Measurements from ENCODE around the gene ATOSA.

ATOSA gene

GRCh38 chr15:52651868-52652267 lies 27.3 kb downstream of the ATOSA start:
- DNase-seq (ENCODE audit: low read depth): no peak

DNA sequence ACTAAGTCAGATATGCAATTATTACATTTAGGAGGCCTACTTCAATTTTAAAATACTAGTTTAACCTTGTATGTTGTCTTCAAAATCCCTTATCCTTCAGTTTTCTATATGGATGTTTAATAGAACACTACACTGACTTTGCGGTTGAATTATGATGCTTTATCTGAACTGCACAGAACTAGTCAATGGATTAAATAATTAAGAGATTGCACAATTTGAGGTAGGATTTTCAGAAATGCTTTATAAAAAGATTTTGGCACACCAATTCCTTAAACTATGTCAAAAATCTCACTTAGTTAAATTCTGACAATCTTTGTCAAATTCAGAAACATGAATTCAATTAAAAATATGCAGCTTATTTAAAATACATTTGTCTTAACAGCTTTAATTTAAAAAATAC lies 28.1 kb downstream of the ATOSA start:
- DNase-seq (ENCODE audit: low read depth): no peak

DNA sequence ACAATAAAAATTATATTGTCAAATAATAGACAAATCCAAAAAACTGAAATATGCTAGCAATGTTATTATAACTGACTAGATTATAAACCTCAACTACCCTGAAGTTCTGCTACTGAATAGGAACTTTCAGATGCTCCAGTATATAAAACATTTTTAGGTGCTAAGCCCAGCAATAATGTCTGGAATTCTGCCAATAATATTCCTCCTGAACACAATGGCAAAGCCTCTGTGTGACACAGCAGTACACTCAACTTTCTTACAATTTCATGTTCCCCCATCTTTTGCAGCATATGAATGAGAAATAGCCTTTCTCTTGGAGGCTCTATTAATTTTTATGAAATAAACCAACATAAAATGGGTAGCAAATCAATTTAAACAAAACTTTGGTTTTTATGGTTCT lies 29.5 kb downstream of the ATOSA start:
- DNase-seq (ENCODE audit: low read depth): no peak

- no peak for DNase-seq (ENCODE audit: low read depth)
Observed at GRCh38 chr15:52645916-52646315, 33.3 kb downstream of the ATOSA start.

DNA sequence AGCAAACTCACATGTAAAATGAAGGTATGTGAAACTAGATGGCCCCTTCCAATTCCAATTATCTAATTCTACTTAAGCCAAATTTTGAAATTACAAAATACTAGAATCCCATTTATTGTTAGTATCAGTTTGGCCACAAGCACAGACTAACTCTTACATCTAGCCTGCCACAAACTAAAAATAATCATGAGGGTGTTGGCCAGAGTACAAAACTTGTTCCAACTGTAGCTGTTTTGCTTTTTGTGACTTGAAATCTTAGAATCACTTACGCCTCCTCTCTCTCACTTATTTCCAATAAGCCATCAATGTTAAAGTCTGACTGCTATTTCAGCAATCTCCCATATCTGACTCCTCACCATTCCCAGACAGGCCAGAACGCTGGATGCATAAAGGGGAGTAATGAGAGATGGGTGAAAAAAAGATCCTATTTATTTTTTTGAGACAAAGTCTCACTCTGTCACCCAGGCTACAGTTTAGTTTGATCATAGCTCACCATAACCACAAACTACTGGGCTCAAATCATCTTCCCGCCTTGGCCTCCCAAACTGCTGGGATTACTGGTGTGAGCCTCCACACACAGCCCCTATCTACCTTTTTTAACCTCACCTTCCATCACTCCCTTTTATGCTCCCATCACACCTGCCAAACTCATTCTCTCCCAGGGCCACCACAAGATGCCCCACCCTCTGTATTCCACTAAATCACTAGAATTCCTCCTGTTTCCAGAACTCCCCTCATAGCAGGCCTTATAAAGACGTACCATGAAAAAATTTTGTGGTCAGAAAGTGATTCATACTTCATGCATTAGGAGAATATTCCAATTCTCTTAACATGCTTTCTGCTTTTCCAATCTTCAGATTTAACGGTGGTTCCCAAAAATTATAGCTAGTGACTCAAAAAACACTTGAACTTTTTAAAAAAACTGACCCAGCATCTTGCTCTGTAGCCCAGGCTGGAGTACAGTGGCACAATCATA lies 36.5 kb downstream of the ATOSA start:
- no peak for DNase-seq (ENCODE audit: low read depth)

DNA sequence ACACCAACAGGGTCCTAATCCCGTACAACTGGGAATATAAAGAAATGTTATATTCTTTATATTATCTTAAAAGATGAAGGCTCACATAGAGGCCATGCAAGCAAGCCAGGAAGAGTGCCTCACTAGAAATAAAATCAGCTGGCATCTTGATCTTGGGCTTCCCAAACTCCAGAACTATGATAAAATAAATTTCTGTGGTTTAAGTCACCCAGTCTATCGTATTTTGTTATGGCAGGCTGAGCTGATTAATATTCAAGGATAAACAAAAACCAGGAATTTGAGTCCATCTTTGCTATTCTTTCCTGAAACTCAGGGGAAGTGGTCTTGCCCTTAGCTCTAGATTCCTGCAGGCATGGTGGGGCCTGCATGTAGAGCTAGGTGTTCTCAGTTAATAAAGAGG lies 42.7 kb downstream of the ATOSA start:
- DNase-seq (ENCODE audit: low read depth): no peak

DNA sequence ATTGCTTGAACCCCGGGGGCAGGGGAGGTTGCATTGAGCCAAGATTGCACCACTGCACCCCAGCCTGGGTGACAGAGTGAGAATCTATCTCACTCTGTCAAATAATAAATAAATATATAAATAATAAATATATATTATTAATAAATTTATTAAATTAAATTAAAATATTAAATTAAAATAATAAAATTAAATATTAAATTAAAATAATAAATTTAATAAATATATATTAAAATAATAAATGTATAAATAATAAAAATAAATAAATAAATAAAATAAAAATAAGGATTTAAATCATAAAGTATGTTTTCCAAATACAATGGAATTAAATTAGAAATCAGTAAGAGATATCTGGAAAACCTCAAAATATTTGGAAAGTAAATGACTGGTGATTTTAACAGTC lies 43.3 kb downstream of the ATOSA start:
- no peak for DNase-seq (ENCODE audit: low read depth)
